Measurements from ENCODE around the gene CLEC2A. TPM values are rescaled to one million over a fixed set of nuclear protein-coding genes. Genes with fewer than 3 reads are reported as not detected.
A peak's percentile ranks its signal among the peaks of the same experiment; 100 is the strongest.

The CLEC2A gene
- total and polyA plus RNA-seq, 2 experiments from 2014 or later, result not detected

DNA sequence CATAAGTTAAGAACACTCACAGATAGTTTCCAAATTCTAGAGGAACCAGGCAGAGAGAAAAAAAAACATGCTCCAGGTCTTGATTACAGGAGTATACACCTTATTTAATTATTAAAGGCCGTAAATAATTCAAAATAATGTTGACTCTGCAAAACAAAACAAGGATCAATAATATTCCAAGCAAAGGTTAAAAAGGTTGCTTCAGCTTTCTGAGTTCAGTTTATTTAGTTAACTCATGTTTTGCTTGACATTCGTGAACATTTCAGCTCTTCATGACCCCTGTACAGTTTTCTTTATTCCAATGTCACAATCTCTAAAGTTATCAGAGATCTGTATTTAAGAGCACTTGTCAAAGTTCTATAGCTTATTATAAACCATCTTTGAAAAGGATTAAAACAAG lies 31.2 kb downstream of the CLEC2A start (continued):
- TF ChIP-seq, protein P1, sequence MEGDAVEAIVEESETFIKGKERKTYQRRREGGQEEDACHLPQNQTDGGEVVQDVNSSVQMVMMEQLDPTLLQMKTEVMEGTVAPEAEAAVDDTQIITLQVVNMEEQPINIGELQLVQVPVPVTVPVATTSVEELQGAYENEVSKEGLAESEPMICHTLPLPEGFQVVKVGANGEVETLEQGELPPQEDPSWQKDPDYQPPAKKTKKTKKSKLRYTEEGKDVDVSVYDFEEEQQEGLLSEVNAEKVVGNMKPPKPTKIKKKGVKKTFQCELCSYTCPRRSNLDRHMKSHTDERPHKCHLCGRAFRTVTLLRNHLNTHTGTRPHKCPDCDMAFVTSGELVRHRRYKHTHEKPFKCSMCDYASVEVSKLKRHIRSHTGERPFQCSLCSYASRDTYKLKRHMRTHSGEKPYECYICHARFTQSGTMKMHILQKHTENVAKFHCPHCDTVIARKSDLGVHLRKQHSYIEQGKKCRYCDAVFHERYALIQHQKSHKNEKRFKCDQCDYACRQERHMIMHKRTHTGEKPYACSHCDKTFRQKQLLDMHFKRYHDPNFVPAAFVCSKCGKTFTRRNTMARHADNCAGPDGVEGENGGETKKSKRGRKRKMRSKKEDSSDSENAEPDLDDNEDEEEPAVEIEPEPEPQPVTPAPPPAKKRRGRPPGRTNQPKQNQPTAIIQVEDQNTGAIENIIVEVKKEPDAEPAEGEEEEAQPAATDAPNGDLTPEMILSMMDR (conservative IDR thresholded peaks at IDR 0.05; ENCODE audit: low read depth in 2 of 2), result no peak
- no peak for TF ChIP-seq EZH2phosphoT487 (IDR thresholded peaks at IDR 0.05; ENCODE audit: unreplicated experiment)
- no peak for TF ChIP-seq EZH2 (IDR thresholded peaks at IDR 0.05; ENCODE audit: low read depth, unreplicated experiment)
- TF ChIP-seq STAT1 (IDR thresholded peaks at IDR 0.05; ENCODE audit: unreplicated experiment), result no peak
- TF ChIP-seq, protein P2, sequence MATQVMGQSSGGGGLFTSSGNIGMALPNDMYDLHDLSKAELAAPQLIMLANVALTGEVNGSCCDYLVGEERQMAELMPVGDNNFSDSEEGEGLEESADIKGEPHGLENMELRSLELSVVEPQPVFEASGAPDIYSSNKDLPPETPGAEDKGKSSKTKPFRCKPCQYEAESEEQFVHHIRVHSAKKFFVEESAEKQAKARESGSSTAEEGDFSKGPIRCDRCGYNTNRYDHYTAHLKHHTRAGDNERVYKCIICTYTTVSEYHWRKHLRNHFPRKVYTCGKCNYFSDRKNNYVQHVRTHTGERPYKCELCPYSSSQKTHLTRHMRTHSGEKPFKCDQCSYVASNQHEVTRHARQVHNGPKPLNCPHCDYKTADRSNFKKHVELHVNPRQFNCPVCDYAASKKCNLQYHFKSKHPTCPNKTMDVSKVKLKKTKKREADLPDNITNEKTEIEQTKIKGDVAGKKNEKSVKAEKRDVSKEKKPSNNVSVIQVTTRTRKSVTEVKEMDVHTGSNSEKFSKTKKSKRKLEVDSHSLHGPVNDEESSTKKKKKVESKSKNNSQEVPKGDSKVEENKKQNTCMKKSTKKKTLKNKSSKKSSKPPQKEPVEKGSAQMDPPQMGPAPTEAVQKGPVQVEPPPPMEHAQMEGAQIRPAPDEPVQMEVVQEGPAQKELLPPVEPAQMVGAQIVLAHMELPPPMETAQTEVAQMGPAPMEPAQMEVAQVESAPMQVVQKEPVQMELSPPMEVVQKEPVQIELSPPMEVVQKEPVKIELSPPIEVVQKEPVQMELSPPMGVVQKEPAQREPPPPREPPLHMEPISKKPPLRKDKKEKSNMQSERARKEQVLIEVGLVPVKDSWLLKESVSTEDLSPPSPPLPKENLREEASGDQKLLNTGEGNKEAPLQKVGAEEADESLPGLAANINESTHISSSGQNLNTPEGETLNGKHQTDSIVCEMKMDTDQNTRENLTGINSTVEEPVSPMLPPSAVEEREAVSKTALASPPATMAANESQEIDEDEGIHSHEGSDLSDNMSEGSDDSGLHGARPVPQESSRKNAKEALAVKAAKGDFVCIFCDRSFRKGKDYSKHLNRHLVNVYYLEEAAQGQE (IDR thresholded peaks at IDR 0.05; ENCODE audit: unreplicated experiment), result no peak

DNA sequence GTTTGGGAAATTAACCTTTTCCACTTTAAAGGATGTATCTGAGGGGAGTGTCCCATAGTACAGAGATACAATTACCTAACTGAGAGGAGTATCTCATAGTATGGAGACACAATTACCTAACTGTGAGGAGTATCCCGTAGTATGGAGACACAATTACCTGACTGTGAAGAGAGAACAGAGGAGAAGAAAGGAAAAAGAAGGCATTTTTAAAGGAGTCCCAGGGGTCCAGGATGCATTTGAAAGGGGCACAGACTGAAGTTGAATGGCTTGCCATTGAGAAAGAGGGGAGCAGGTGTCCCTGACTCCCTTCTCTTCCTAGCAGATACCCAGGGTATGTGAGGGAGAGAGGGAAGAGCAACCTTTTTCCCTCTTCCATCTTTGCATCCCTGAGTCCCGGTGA lies 33.0 kb downstream of the CLEC2A start:
- Histone ChIP-seq H2AFZ (no peak overlapping the region), H3K27me3 (ENCODE audit: insufficient read depth) (no peaks in the 10 kb centered on the region), H3K36me3 (ENCODE audit: insufficient read depth) (0 out of 2 replicates have a peak, but pooled peaks cover 7% of the 10 kb centered on the region), H3K4me1 (ENCODE audit: insufficient read depth) (no peaks in the 10 kb centered on the region; the same call in 1 of the 2 replicates), H4K20me1 (replicated peaks; ENCODE audit: insufficient read depth) (no peaks in the 10 kb centered on the region), H3K4me2 (no peak overlapping the region), H3K9me2 (ENCODE audit: insufficient read depth) (peaks cover 5% of the 10 kb centered on the region; the same call in 1 of the 2 replicates), H3K4me3 (no peak overlapping the region), H3K27ac (ENCODE audit: low read depth) (no peak overlapping the region), H3K79me2 (replicated peaks; ENCODE audit: insufficient read depth) (no peaks in the 10 kb centered on the region), H3F3A (replicated peaks; ENCODE audit: low read depth) (no peaks in the 10 kb centered on the region)
- H3K9me3 Mint-ChIP-seq, result peaks cover 22% of the 10 kb centered on the region
- ATAC-seq (peak; percentile 81), DNase-seq (ENCODE audit: low spot score) (peak; percentile 7)
- no peak overlapping the region for H3K4me3 Mint-ChIP-seq
- peaks cover 1% of the 10 kb centered on the region for H3K27me3 Mint-ChIP-seq (ENCODE audit: insufficient read depth, low read depth, poor library complexity)
- peaks cover 20% of the 10 kb centered on the region for H3K36me3 Mint-ChIP-seq (ENCODE audit: low read depth)
- H3K4me1 Mint-ChIP-seq, result peaks cover 7% of the 10 kb centered on the region
- no peak overlapping the region for H3K27ac Mint-ChIP-seq
- TF ChIP-seq POLR2AphosphoS5 (IDR thresholded peaks at IDR 0.05; ENCODE audit: low read depth), result no peak
- TF ChIP-seq EZH2phosphoT487 (IDR thresholded peaks at IDR 0.05; ENCODE audit: unreplicated experiment), result no peak
- TF ChIP-seq, protein P3, sequence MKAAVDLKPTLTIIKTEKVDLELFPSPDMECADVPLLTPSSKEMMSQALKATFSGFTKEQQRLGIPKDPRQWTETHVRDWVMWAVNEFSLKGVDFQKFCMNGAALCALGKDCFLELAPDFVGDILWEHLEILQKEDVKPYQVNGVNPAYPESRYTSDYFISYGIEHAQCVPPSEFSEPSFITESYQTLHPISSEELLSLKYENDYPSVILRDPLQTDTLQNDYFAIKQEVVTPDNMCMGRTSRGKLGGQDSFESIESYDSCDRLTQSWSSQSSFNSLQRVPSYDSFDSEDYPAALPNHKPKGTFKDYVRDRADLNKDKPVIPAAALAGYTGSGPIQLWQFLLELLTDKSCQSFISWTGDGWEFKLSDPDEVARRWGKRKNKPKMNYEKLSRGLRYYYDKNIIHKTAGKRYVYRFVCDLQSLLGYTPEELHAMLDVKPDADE (IDR thresholded peaks at IDR 0.05), result no peak
